Glutamatergic neuron (in vitro differentiated cells): ENCODE results near the gene ULK1. TPM values are rescaled to one million over a fixed set of nuclear protein-coding genes. Genes with fewer than 3 reads are reported as not detected.

Experiments
- DNase-seq: peaks from one replicate; pipeline ENCODE4 v3.0.0; 2022
- H3K27ac Mint-ChIP-seq: one replicate; pipeline ENCODE4 v1.8.0; 2020; ENCODE audit warnings: mild to moderate bottlenecking, mixed read lengths, inconsistent platforms; ENCODE audit not compliant: unreplicated experiment
- H3K27me3 Mint-ChIP-seq: one replicate; pipeline ENCODE4 v1.8.0; 2020; ENCODE audit warnings: mild to moderate bottlenecking, moderate library complexity, mixed read lengths, inconsistent platforms; ENCODE audit not compliant: unreplicated experiment
- H3K36me3 Mint-ChIP-seq: one replicate; pipeline ENCODE4 v1.8.0; 2020; ENCODE audit warnings: mild to moderate bottlenecking, mixed read lengths, inconsistent platforms; ENCODE audit not compliant: unreplicated experiment
- H3K4me1 Mint-ChIP-seq: one replicate; pipeline ENCODE4 v1.8.0; 2020; ENCODE audit warnings: mild to moderate bottlenecking, low read depth, mixed read lengths, inconsistent platforms; ENCODE audit not compliant: unreplicated experiment
- H3K4me3 Mint-ChIP-seq: one replicate; pipeline ENCODE4 v1.8.0; 2020; ENCODE audit warnings: mild to moderate bottlenecking, mixed read lengths, inconsistent platforms; ENCODE audit not compliant: unreplicated experiment
- H3K9me3 Mint-ChIP-seq: one replicate; pipeline ENCODE4 v1.8.0; 2020; ENCODE audit warnings: mild to moderate bottlenecking, moderate library complexity, mixed read lengths, inconsistent platforms; ENCODE audit not compliant: unreplicated experiment
- total RNA-seq: library from RNA; stranded (reverse); fragmentation: NEBNext Ultra II Directional; extraction: Animal tissue kit (Norgen Biotek cat#: 25700); gene quantifications from one replicate; pipeline ENCODE4 v1.2.1, GENCODE V29; 2021; ENCODE audit not compliant: unreplicated experiment
- TF ChIP-seq, protein P1 (sequence below): fragments of 200-600 bp; sonication (generic); IDR thresholded peaks from one replicate; pipeline ENCODE4 v1.5.0; 2021; ENCODE audit not compliant: partially characterized antibody, unreplicated experiment

The ULK1 gene
- total RNA-seq, 1 donor from 2014 or later, result 168 TPM

DNA sequence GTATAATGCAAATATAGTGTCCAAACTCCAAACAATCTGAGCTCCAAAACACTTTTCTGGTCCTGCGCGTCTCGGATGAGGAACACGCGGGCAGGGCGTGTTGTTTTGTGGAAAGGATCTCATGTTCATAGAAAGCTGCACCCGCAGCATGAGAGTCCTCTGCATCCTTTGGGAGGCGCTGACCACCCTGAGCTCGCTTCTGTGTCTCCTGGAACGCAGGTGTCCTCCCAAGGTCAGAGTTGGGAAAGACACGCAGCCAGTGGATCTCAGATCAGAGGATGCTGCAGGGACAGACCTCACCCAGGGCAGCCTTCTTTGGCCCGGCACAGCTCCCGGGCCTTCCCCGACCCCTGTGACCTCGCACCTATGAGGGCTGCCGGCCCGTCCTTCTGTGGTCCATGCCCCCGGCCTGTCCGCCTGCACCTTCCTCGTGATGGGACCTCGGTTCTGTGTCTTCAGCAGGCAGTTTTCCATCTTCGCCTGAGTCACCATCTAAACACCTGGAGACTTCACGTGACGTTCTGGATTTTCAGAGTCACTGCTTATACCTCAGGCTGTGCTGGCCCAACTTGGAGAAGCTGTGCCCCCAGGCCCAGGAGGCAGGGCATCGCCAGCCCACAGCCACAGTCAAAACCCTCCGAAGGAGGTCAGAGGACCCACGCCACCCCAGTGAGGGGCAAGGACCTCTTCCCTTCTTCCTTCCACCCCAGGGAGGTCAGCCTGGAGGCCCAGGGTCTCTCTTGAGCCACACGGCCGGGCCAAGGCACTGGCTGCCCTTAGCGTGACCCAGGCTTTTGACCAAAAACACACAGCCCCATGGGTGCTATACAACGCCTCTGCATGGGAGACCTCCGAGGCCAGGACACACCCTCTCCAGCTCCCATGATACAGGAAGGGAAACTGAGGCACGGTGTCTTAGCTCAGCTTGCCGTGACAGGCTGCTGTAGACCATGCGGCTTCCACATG, 40.3 kb upstream of the ULK1 start:
- Mint-ChIP-seq H3K4me1 (peaks cover 8% of the 10 kb centered on the region), H3K9me3 (peaks cover 28% of the 10 kb centered on the region), H3K27me3 (peaks cover 14% of the 10 kb centered on the region), H3K27ac (no peak overlapping the region), H3K4me3 (no peak overlapping the region), H3K36me3 (no peaks in the 10 kb centered on the region)
- DNase-seq, result no peak
- TF ChIP-seq, protein P1, sequence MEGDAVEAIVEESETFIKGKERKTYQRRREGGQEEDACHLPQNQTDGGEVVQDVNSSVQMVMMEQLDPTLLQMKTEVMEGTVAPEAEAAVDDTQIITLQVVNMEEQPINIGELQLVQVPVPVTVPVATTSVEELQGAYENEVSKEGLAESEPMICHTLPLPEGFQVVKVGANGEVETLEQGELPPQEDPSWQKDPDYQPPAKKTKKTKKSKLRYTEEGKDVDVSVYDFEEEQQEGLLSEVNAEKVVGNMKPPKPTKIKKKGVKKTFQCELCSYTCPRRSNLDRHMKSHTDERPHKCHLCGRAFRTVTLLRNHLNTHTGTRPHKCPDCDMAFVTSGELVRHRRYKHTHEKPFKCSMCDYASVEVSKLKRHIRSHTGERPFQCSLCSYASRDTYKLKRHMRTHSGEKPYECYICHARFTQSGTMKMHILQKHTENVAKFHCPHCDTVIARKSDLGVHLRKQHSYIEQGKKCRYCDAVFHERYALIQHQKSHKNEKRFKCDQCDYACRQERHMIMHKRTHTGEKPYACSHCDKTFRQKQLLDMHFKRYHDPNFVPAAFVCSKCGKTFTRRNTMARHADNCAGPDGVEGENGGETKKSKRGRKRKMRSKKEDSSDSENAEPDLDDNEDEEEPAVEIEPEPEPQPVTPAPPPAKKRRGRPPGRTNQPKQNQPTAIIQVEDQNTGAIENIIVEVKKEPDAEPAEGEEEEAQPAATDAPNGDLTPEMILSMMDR, result no peak

GRCh38 chr12:131854861-131855476, 39.5 kb upstream of the ULK1 start:
- no peak for DNase-seq
- peaks cover 8% of the 10 kb centered on the region for H3K4me1 Mint-ChIP-seq
- H3K36me3 Mint-ChIP-seq, result no peaks in the 10 kb centered on the region
- H3K27ac Mint-ChIP-seq, result no peak overlapping the region
- TF ChIP-seq, protein P1, result no peak
- peaks cover 28% of the 10 kb centered on the region for H3K9me3 Mint-ChIP-seq
- peaks cover 14% of the 10 kb centered on the region for H3K27me3 Mint-ChIP-seq
- H3K4me3 Mint-ChIP-seq, result no peak overlapping the region

- Mint-ChIP-seq H3K4me3 (no peak overlapping the region), H3K36me3 (no peaks in the 10 kb centered on the region), H3K4me1 (peaks cover 13% of the 10 kb centered on the region), H3K9me3 (peaks cover 31% of the 10 kb centered on the region), H3K27ac (no peak overlapping the region), H3K27me3 (peaks cover 19% of the 10 kb centered on the region)
- TF ChIP-seq, protein P1, result no peak
- DNase-seq, result no peak
Observed at GRCh38 chr12:131855521-131856142, 38.8 kb upstream of the ULK1 start.

GRCh38 chr12:131856366-131857097, 37.9 kb upstream of the ULK1 start:
- TF ChIP-seq, protein P1, result no peak
- H3K27me3 Mint-ChIP-seq, result peaks cover 19% of the 10 kb centered on the region
- DNase-seq, result no peak
- peak overlapping the region; percentile 44 for H3K27ac Mint-ChIP-seq
- H3K36me3 Mint-ChIP-seq, result no peaks in the 10 kb centered on the region
- H3K4me3 Mint-ChIP-seq, result peak overlapping the region; percentile 0
- H3K4me1 Mint-ChIP-seq, result peaks cover 13% of the 10 kb centered on the region
- H3K9me3 Mint-ChIP-seq, result peaks cover 33% of the 10 kb centered on the region
